Right kidney (tissue), 1 donor: ENCODE data around the gene CPNE9.

Experiments used
- DNase-seq: peaks from one replicate; pipeline ENCODE4 v3.0.0-alpha.2; 2016

Gene CPNE9

GRCh38 chr3:9779075-9779593 is 75.5 kb downstream of the CPNE9 start:
- no peak for DNase-seq
